ENCODE data around the gene CNOT3. TPM values are rescaled to one million over a fixed set of nuclear protein-coding genes. Genes with fewer than 3 reads are reported as not detected.

Gene CNOT3
- total RNA-seq, 2 experiments from 2014 or later = 26.7 to 28.7 TPM

DNA sequence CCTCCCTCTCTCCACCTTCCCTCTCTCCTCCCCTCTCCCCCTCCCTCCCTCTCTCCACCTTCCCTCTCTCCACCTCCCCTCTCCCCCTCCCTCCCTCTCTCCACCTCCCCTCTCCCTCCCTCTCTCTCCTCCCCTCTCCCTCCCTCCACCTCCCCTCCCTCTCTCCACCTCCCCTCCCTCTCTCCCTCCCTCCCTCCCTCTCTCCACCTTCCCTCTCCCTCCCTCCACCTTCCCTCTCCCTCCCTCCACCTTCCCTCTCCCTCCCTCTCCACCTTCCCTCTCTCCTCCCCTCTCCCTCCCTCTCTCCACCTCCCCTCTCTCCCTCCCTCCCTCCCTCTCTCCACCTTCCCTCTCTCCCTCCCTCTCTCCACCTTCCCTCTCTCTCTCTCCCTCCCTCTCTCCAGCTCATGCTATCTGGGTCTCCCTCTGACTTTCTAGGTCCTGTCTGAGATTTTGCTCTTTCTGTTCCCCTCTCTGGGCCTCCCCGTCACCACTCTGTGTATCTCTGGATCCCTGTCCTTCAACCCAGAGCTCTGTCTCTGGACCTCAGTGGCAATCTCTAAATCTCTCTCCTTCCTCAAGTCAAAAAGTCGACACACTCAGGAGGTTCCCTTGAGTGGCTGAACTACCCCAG is 3.5 kb upstream of the CNOT3 start:
- peaks cover 26% of the 10 kb centered on the region for H3K4me1 ChIP-seq (ENCODE audit: insufficient read depth, low read length)
- no peak overlapping the region for H3K4me3 ChIP-seq (ENCODE audit: low read length)
- no peak for ATAC-seq (ENCODE audit: poor library complexity)
- Mint-ChIP-seq H3K27ac (peak overlapping the region; percentile 61), H3K9me3 (no peaks in the 10 kb centered on the region), H3K4me1 (ENCODE audit: low read depth) (peaks cover 24% of the 10 kb centered on the region), H3K4me3 (no peak overlapping the region), H3K36me3 (ENCODE audit: low read depth) (peaks cover 20% of the 10 kb centered on the region), H3K27me3 (no peaks in the 10 kb centered on the region)
- H3K36me3 ChIP-seq (ENCODE audit: insufficient read depth, low read length) = peaks cover 19% of the 10 kb centered on the region
- DNase-seq = no peak
- H3K9me3 ChIP-seq (ENCODE audit: control insufficient read depth in 1 of 2, insufficient read depth in 1 of 2, low read length in 2 of 2) = peaks cover 0 to 7% of the 10 kb centered on the region in 2 experiments
- TF ChIP-seq, protein P1, sequence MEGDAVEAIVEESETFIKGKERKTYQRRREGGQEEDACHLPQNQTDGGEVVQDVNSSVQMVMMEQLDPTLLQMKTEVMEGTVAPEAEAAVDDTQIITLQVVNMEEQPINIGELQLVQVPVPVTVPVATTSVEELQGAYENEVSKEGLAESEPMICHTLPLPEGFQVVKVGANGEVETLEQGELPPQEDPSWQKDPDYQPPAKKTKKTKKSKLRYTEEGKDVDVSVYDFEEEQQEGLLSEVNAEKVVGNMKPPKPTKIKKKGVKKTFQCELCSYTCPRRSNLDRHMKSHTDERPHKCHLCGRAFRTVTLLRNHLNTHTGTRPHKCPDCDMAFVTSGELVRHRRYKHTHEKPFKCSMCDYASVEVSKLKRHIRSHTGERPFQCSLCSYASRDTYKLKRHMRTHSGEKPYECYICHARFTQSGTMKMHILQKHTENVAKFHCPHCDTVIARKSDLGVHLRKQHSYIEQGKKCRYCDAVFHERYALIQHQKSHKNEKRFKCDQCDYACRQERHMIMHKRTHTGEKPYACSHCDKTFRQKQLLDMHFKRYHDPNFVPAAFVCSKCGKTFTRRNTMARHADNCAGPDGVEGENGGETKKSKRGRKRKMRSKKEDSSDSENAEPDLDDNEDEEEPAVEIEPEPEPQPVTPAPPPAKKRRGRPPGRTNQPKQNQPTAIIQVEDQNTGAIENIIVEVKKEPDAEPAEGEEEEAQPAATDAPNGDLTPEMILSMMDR (IDR thresholded peaks at IDR 0.05) = no peak
- ChIA-PET CTCF (no interaction called here), POLR2A (interaction anchor here (0.7 kb wide), 1 partner anchor 58 kb away, joined by 3 read pairs; no protein-coding TSS in a partner anchor)
- no peaks in the 10 kb centered on the region for H3K27me3 ChIP-seq (ENCODE audit: control insufficient read depth in 1 of 2, insufficient read depth in 2 of 2, low read length in 2 of 2)
- intact Hi-C loops (cut with DNase I, micrococcal nuclease) = no loop called here
- peak overlapping the region in 1 of 2 donors; percentile 1 for H3K27ac ChIP-seq (ENCODE audit: low read depth in 1 of 2, low read length in 2 of 2)

GRCh38 chr19:54136086-54136863 is 1.3 kb upstream of the CNOT3 start:
- ATAC-seq (ENCODE audit: poor library complexity) (no peak), DNase-seq (no peak)

More at GRCh38 chr19:54136086-54136863, 1.3 kb upstream of the CNOT3 start:
- H3K4me1 Mint-ChIP-seq (ENCODE audit: low read depth) = peaks cover 42% of the 10 kb centered on the region
- intact Hi-C loops (cut with DNase I, micrococcal nuclease) = loop anchor here (1.0 to 5.0 kb wide), 2 partner anchors 21 to 34 kb away; partner anchors contain the start of genes NDUFA3 (in 1 of the 2), OSCAR (in 1 of the 2), PRPF31 (in 1 of the 2) and TFPT (in 1 of the 2)
- Histone ChIP-seq H3K27ac (ENCODE audit: low read depth in 1 of 2, low read length in 2 of 2) (peak overlapping the region; percentile 24 to 55), H3K36me3 (ENCODE audit: insufficient read depth, low read length) (peaks cover 26% of the 10 kb centered on the region), H3K27me3 (ENCODE audit: control insufficient read depth in 1 of 2, insufficient read depth in 2 of 2, low read length in 2 of 2) (no peaks in the 10 kb centered on the region), H3K4me1 (ENCODE audit: insufficient read depth, low read length) (peaks cover 48% of the 10 kb centered on the region), H3K4me3 (ENCODE audit: low read length) (peak overlapping the region; percentile 61), H3K9me3 (ENCODE audit: control insufficient read depth in 1 of 2, insufficient read depth in 1 of 2, low read length in 2 of 2) (peaks cover 0 to 7% of the 10 kb centered on the region in 2 experiments)
- H3K9me3 Mint-ChIP-seq = no peaks in the 10 kb centered on the region
- H3K4me3 Mint-ChIP-seq = peak overlapping the region; percentile 82
- ChIA-PET POLR2A (interaction anchor here (0.6 to 6.0 kb wide), 25 partner anchors 9 to 1144 kb away, joined by 3 to 151 read pairs (median 7); partner anchors contain the start of genes HSPBP1, LENG1, LENG8 and LENG9), CTCF (interaction anchor here (0.5 to 3.0 kb wide), 6 partner anchors 21 to 343 kb away, joined by 3 to 15 read pairs (median 4); partner anchors contain the start of genes LENG1, PRPF31 and TFPT)
- TF ChIP-seq, protein P1 (IDR thresholded peaks at IDR 0.05) = no peak
- no peaks in the 10 kb centered on the region for H3K27me3 Mint-ChIP-seq
- peaks cover 22% of the 10 kb centered on the region for H3K36me3 Mint-ChIP-seq (ENCODE audit: low read depth)
- H3K27ac Mint-ChIP-seq = peak overlapping the region; percentile 79
